Measurements from ENCODE around the gene DGKD. TPM values are rescaled to one million over a fixed set of nuclear protein-coding genes. Genes with fewer than 3 reads are reported as not detected.
A peak's percentile ranks its signal among the peaks of the same experiment; 100 is the strongest.

The DGKD gene
- total RNA-seq, 6 donors from 2014 or later, result 50.0 to 141 (median 75.6) TPM

GRCh38 chr2:233412405-233412804, 58.1 kb downstream of the DGKD start:
- Histone ChIP-seq H3K27me3 (no peaks in the 10 kb centered on the region), H3K9me3 (peaks cover 0 to 2% (median 0%) of the 10 kb centered on the region in 4 donors), H3K36me3 (peaks cover 0 to 4% (median 1%) of the 10 kb centered on the region in 4 donors), H3K4me1 (peaks cover 18 to 53% (median 28%) of the 10 kb centered on the region in 4 donors), H3K27ac (no peak overlapping the region), H3K4me3 (no peak overlapping the region)
- TF ChIP-seq POLR2A (IDR thresholded peaks at IDR 0.05) (no peak), CTCF (IDR thresholded peaks at IDR 0.05) (no peak)
- DNase-seq (no peak), ATAC-seq (ENCODE audit: low FRiP score in 2 of 2) (no peak)
- WGBS, 2 donors, result 99 to 100% methylated on average over 3 of the region's 3 CpGs

- no peak for ATAC-seq (ENCODE audit: low FRiP score in 2 of 2)
- peak overlapping the region in 1 of 4 donors; percentile 31 for H3K27ac ChIP-seq
- TF ChIP-seq EP300 (IDR thresholded peaks at IDR 0.05), result no peak
- TF ChIP-seq POLR2AphosphoS5 (IDR thresholded peaks at IDR 0.05), result no peak
- no peak for TF ChIP-seq CTCF (IDR thresholded peaks at IDR 0.05)
- H3K4me3 ChIP-seq, result no peak overlapping the region
- peaks cover 0 to 2% (median 0%) of the 10 kb centered on the region in 4 donors for H3K9me3 ChIP-seq
- H3K36me3 ChIP-seq, result peaks cover 0 to 4% (median 1%) of the 10 kb centered on the region in 4 donors
- peaks cover 18 to 50% (median 29%) of the 10 kb centered on the region in 4 donors for H3K4me1 ChIP-seq
- no peaks in the 10 kb centered on the region for H3K27me3 ChIP-seq
- WGBS, 2 donors, result 95% methylated on average over 4 of the region's 4 CpGs
- DNase-seq, result no peak
Measured at GRCh38 chr2:233413046-233413445, 58.8 kb downstream of the DGKD start.

- peaks cover 22 to 50% (median 28%) of the 10 kb centered on the region in 4 donors for H3K4me1 ChIP-seq
- no peak for TF ChIP-seq CTCF (IDR thresholded peaks at IDR 0.05)
- peak in 2 of 4 donors; percentile 28 to 52 for TF ChIP-seq EP300 (IDR thresholded peaks at IDR 0.05)
- TF ChIP-seq POLR2AphosphoS5 (IDR thresholded peaks at IDR 0.05), result peak in 1 of 2 donors; percentile 32
- H3K27ac ChIP-seq, result peak overlapping the region; percentile 61 to 75 (median 64)
- no peak overlapping the region for H3K4me3 ChIP-seq
- ATAC-seq (ENCODE audit: low FRiP score in 2 of 2) (peak; percentile 39 to 48), DNase-seq (peak; percentile 53 to 75)
- H3K36me3 ChIP-seq, result peaks cover 0 to 4% (median 1%) of the 10 kb centered on the region in 4 donors
- 52 to 63% methylated on average over 9 of the region's 9 CpGs for WGBS, 2 donors
- H3K9me3 ChIP-seq, result peaks cover 0 to 2% (median 0%) of the 10 kb centered on the region in 4 donors
- no peaks in the 10 kb centered on the region for H3K27me3 ChIP-seq
Measured at GRCh38 chr2:233413559-233414272, 59.4 kb downstream of the DGKD start.

- WGBS, 2 donors, result 84 to 87% methylated on average over 3 to 4 of the region's 4 CpGs
- Histone ChIP-seq H3K27ac (peak overlapping the region; percentile 61 to 75 (median 64)), H3K4me3 (no peak overlapping the region), H3K9me3 (peaks cover 0 to 2% (median 0%) of the 10 kb centered on the region in 4 donors), H3K27me3 (no peaks in the 10 kb centered on the region), H3K36me3 (peaks cover 0 to 4% (median 1%) of the 10 kb centered on the region in 4 donors), H3K4me1 (peaks cover 26 to 50% (median 30%) of the 10 kb centered on the region in 4 donors)
- TF ChIP-seq POLR2A (IDR thresholded peaks at IDR 0.05) (no peak), CTCF (IDR thresholded peaks at IDR 0.05) (no peak), POLR2AphosphoS5 (IDR thresholded peaks at IDR 0.05) (no peak), EP300 (IDR thresholded peaks at IDR 0.05) (no peak)
- ATAC-seq (ENCODE audit: low FRiP score in 2 of 2) (no peak), DNase-seq (no peak)
Measured at GRCh38 chr2:233414273-233414654, 60.0 kb downstream of the DGKD start.
